Coronary artery (tissue), 2 donors: Measurements from ENCODE around the gene VTI1B.

Experiments used
- DNase-seq: peaks from one replicate; pipeline ENCODE4 v3.0.0-alpha.2; 2017; ENCODE audit warnings: low spot score
- H3K27ac ChIP-seq, 2 donors: fragments of 200-600 bp; sonication (generic); one replicate each; pipeline ENCODE4 v1.5.1; 2016 to 2019
- H3K4me3 ChIP-seq: fragments of 200-600 bp; sonication (generic); 2 replicates; pipeline ENCODE4 v1.5.1; 2016; ENCODE audit warnings: mild to moderate bottlenecking, moderate library complexity
- CTCF ChIP-seq: fragments of 200-600 bp; sonication (generic); IDR thresholded peaks from one replicate; pipeline ENCODE4 v1.5.1; 2019; ENCODE audit warnings: antibody characterized with exemption

Gene VTI1B

GRCh38 chr14:67643713-67644112, 30.7 kb downstream of the VTI1B start:
- Histone ChIP-seq H3K27ac (no peak overlapping the region), H3K4me3 (no peak overlapping the region)
- DNase-seq = no peak
- no peak for TF ChIP-seq CTCF

- DNase-seq = no peak
- Histone ChIP-seq H3K4me3 (no peak overlapping the region), H3K27ac (no peak overlapping the region)
- TF ChIP-seq CTCF = no peak
These were observed 32.3 kb downstream of the VTI1B start for GRCh38 chr14:67641902-67642749.

GRCh38 chr14:67641480-67641879, 33.0 kb downstream of the VTI1B start:
- no peak for TF ChIP-seq CTCF
- DNase-seq = no peak
- no peak overlapping the region for H3K4me3 ChIP-seq

GRCh38 chr14:67638642-67639041, 35.8 kb downstream of the VTI1B start:
- Histone ChIP-seq H3K27ac (no peak overlapping the region), H3K4me3 (no peak overlapping the region)
- no peak for TF ChIP-seq CTCF
- no peak for DNase-seq

More at GRCh38 chr14:67641480-67641879, 33.0 kb downstream of the VTI1B start:
- no peak overlapping the region for H3K27ac ChIP-seq

- Histone ChIP-seq H3K4me3 (no peak overlapping the region), H3K27ac (no peak overlapping the region)
- no peak for TF ChIP-seq CTCF
- no peak for DNase-seq
These were observed 38.0 kb downstream of the VTI1B start for GRCh38 chr14:67636361-67636919.

- DNase-seq = no peak
- Histone ChIP-seq H3K27ac (no peak overlapping the region), H3K4me3 (no peak overlapping the region)
- no peak for TF ChIP-seq CTCF
These were observed 40.8 kb downstream of the VTI1B start for GRCh38 chr14:67633451-67634147.
